Esophagus muscularis mucosa (tissue), 4 donors: ENCODE data around the gene ZNF345. TPM values are rescaled to one million over a fixed set of nuclear protein-coding genes. Genes with fewer than 3 reads are reported as not detected.
A peak's percentile ranks its signal among the peaks of the same experiment; 100 is the strongest.

ENCODE experiments used
- DNase-seq: peaks from one replicate; pipeline ENCODE4 v3.0.0-alpha.2; 2017; ENCODE audit errors: extremely low spot score
- H3K27ac ChIP-seq, 4 donors: fragments of 200-600 bp; sonication (generic); replicated peaks in 1 of 4; 1 replicate in 3 of 4; 2 replicates in 1 of 4; pipeline ENCODE4 v1.5.1; 2016 to 2019; ENCODE audit warnings: mild to moderate bottlenecking in 1 of 4
- H3K27me3 ChIP-seq, 4 donors: fragments of 200-600 bp; sonication (generic); one replicate each; pipeline versions ENCODE4 v1.5.1 to v1.6.0; 2016 to 2019
- H3K36me3 ChIP-seq, 4 donors: fragments of 200-600 bp; sonication (generic); one replicate each; pipeline ENCODE4 v1.5.1; 2016 to 2019
- H3K4me1 ChIP-seq, 4 donors: fragments of 200-600 bp; sonication (generic); one replicate each; pipeline ENCODE4 v1.5.1; 2016 to 2019
- H3K4me3 ChIP-seq, 4 donors: fragments of 200-600 bp; sonication (generic); 1 replicate in 2 of 4; 2 replicates in 2 of 4; pipeline ENCODE4 v1.5.1; 2016 to 2019; ENCODE audit warnings: mild to moderate bottlenecking in 4 of 4, moderate library complexity in 1 of 4
- H3K9me3 ChIP-seq, 4 donors: fragments of 200-600 bp; sonication (generic); 1 replicate in 3 of 4; 2 replicates in 1 of 4; pipeline ENCODE4 v1.5.1; 2016 to 2019
- CTCF ChIP-seq, 3 experiments: fragments of 200-600 bp in 2 of 3; fragments of 450-650 bp in 1 of 3; sonication (generic) in 2 of 3; IDR thresholded peaks; one replicate each; pipeline ENCODE4 v1.5.1; 2017 to 2019; ENCODE audit warnings: antibody characterized with exemption in 3 of 3, mild to moderate bottlenecking in 2 of 3, moderate library complexity in 1 of 3
- EP300 ChIP-seq: sonication (generic); formaldehyde crosslinking; IDR thresholded peaks from one replicate; pipeline ENCODE4 v1.6.1; 2017; ENCODE audit warnings: antibody characterized with exemption
- POLR2A ChIP-seq: fragments of 450-650 bp; IDR thresholded peaks from one replicate; pipeline ENCODE4 v1.6.1; 2017; ENCODE audit warnings: antibody characterized with exemption, moderate library complexity, mild to moderate bottlenecking, low read depth
- POLR2AphosphoS5 ChIP-seq, 2 donors: sonication (generic); formaldehyde crosslinking; IDR thresholded peaks; one replicate each; pipeline ENCODE4 v1.6.1; 2017; ENCODE audit warnings: antibody characterized with exemption in 2 of 2
- WGBS: methylation state at CpG from one replicate; pipeline ENCODE4 v1.1.5; 2018; 5-methylcytosine and 5-hydroxymethylcytosine counted together
- intact Hi-C: fragments of 100-400 bp; cut with DNase I; formaldehyde crosslinking; loops from one replicate; pipeline ENCODE4 v1.15.1; 2023
- total RNA-seq, 4 donors: library from RNA; depleted of rRNA; stranded (reverse); fragments of >200 nt; gene quantifications; one replicate each; pipeline versions ENCODE4 v1.1.0 to v1.2.1, GENCODE V29; 2016

The ZNF345 gene
- 1 to 10 TPM; 3.0 to 6.6 (median 4.3) TPM for total RNA-seq

GRCh38 chr19:36850559-36851442, at the start of gene ZNF345:
Gene ZNF345 (plus strand): TSS chr19:36850876. CDS start chr19:36876831, 25,955 bp downstream.
- peak; percentile 62 to 87 for TF ChIP-seq POLR2AphosphoS5 (IDR thresholded peaks at IDR 0.05)
- TF ChIP-seq EP300 = no peak
- no peak for TF ChIP-seq CTCF (IDR thresholded peaks at IDR 0.05)
- TF ChIP-seq POLR2A = peak; percentile 4
- DNase-seq = peak; percentile 96
- H3K9me3 ChIP-seq = peaks cover 0 to 8% (median 4%) of the 10 kb centered on the region in 4 donors
- H3K4me1 ChIP-seq = peaks cover 12 to 28% (median 23%) of the 10 kb centered on the region in 4 donors
- H3K27me3 ChIP-seq = no peaks in the 10 kb centered on the region
- peak within 1 kb of the TSS; percentile 66 to 95 (median 76) for H3K4me3 ChIP-seq
- peak within 1 kb of the TSS; percentile 82 to 94 (median 88) for H3K27ac ChIP-seq
- WGBS = under 1% methylated on average over 36 of the region's 43 CpGs
- peaks cover 0 to 44% (median 20%) of the 10 kb centered on the region in 4 donors for H3K36me3 ChIP-seq
- intact Hi-C loops = loop anchor here (5.0 to 10.0 kb wide), 2 partner anchors 66 to 166 kb away; partner anchors contain the start of genes ZNF567, ZNF568 and ZNF829

- DNase-seq = no peak
- H3K27ac ChIP-seq = no peak overlapping the region
- peaks cover 31 to 74% (median 59%) of the 10 kb centered on the region in 4 donors for H3K36me3 ChIP-seq
- no peak for TF ChIP-seq EP300
- TF ChIP-seq POLR2AphosphoS5 (IDR thresholded peaks at IDR 0.05) = no peak
- no peak for TF ChIP-seq POLR2A
- TF ChIP-seq CTCF (IDR thresholded peaks at IDR 0.05) = no peak
- H3K4me3 ChIP-seq = no peak overlapping the region
- 93% methylated on average over 1 of the region's 1 CpG for WGBS
- peaks cover 0 to 85% (median 83%) of the 10 kb centered on the region in 4 donors for H3K9me3 ChIP-seq
- H3K27me3 ChIP-seq = no peaks in the 10 kb centered on the region
- H3K4me1 ChIP-seq = no peaks in the 10 kb centered on the region
- intact Hi-C loops = no loop called here
Observed at GRCh38 chr19:36805364-36805763, 45.3 kb upstream of the ZNF345 start.

- Histone ChIP-seq H3K36me3 (peaks cover 23 to 64% (median 44%) of the 10 kb centered on the region in 4 donors), H3K27ac (no peak overlapping the region), H3K4me1 (no peaks in the 10 kb centered on the region), H3K4me3 (no peak overlapping the region), H3K9me3 (peaks cover 0 to 98% (median 93%) of the 10 kb centered on the region in 4 donors), H3K27me3 (no peaks in the 10 kb centered on the region)
- DNase-seq = no peak
- TF ChIP-seq EP300 = no peak
- TF ChIP-seq POLR2A = no peak
- no peak for TF ChIP-seq POLR2AphosphoS5 (IDR thresholded peaks at IDR 0.05)
- TF ChIP-seq CTCF (IDR thresholded peaks at IDR 0.05) = no peak
- intact Hi-C loops = no loop called here
Observed at GRCh38 chr19:36807029-36807428, 43.6 kb upstream of the ZNF345 start.

GRCh38 chr19:36819130-36819630, 31.5 kb upstream of the ZNF345 start:
- H3K4me3 ChIP-seq = no peak overlapping the region
- no peak overlapping the region for H3K27ac ChIP-seq
- DNase-seq = no peak
- peaks cover 69 to 100% (median 100%) of the 10 kb centered on the region in 4 donors for H3K9me3 ChIP-seq
- TF ChIP-seq CTCF (IDR thresholded peaks at IDR 0.05) = no peak
- no peak for TF ChIP-seq POLR2AphosphoS5 (IDR thresholded peaks at IDR 0.05)
- no peak for TF ChIP-seq POLR2A
- no peak for TF ChIP-seq EP300
- peaks cover 72 to 99% (median 89%) of the 10 kb centered on the region in 4 donors for H3K36me3 ChIP-seq
- intact Hi-C loops = no loop called here
- no peaks in the 10 kb centered on the region for H3K27me3 ChIP-seq
- H3K4me1 ChIP-seq = no peaks in the 10 kb centered on the region
- 94% methylated on average over 7 of the region's 7 CpGs for WGBS
